KOPT-K1 (cell line): ENCODE data around the gene TMEM37.

Source experiments
- H3K27ac ChIP-seq: fragments of 200-600 bp; sonication (generic); 2 replicates; pipeline ENCODE4 v1.5.1; 2016; ENCODE audit warnings: antibody characterized with exemption, mild to moderate bottlenecking, low read depth, low read length; ENCODE audit not compliant: poor library complexity, severe bottlenecking
- H3K36me3 ChIP-seq: fragments of 200-600 bp; sonication (generic); 2 replicates; pipeline ENCODE4 v1.5.1; 2017; ENCODE audit warnings: antibody characterized with exemption, mild to moderate bottlenecking, low read length, moderate library complexity; ENCODE audit not compliant: insufficient read depth
- H3K9me3 ChIP-seq: fragments of 200-600 bp; sonication (generic); 2 replicates; pipeline ENCODE4 v1.5.1; 2017; ENCODE audit warnings: antibody characterized with exemption, low read length, mild to moderate bottlenecking; ENCODE audit not compliant: insufficient read depth, poor library complexity, severe bottlenecking

TMEM37 gene

GRCh38 chr2:119483896-119484718 lies 52.5 kb downstream of the TMEM37 start:
- no peak overlapping the region for H3K27ac ChIP-seq
- no peaks in the 10 kb centered on the region for H3K36me3 ChIP-seq
- no peaks in the 10 kb centered on the region for H3K9me3 ChIP-seq

GRCh38 chr2:119484834-119485233 lies 53.2 kb downstream of the TMEM37 start:
- Histone ChIP-seq H3K27ac (no peak overlapping the region), H3K36me3 (no peaks in the 10 kb centered on the region), H3K9me3 (no peaks in the 10 kb centered on the region)

DNA sequence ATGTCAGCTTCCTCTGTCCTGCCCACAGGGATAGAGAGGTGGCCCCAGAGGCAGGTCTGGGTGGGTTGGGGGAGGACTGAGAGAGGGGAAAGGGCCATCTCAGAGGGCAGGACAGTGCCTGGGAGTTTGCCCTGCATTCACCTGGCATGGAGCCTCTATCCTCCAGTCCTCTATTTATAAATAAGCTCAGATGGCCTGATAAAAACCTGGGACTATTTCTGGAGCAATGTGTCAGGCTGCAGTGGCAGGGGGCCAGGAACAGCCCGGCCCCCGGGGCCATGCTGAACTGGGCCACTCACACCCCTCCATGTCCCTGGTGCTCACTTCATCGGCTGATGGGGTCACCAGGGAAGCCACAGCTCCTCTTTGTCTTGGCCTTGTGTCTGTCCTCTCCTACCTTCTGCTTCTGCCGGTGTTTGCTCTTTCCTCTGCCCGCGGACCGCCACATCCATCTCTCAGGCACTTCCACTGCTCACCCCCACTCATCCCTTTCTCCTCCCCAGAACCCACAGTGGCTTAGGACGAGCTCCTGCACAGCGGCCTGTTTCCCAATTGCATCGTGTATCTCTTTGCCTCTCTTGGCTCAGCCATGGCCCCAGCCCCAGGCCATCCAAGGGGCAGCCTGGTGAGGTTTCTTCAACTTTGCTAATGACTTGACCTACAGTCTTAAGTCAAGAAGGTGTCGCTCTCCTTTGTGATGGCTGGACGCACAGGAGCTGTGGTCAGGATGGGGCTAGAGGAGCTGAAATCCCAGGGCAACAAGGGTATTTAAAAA lies 53.9 kb downstream of the TMEM37 start:
- no peak overlapping the region for H3K27ac ChIP-seq

DNA sequence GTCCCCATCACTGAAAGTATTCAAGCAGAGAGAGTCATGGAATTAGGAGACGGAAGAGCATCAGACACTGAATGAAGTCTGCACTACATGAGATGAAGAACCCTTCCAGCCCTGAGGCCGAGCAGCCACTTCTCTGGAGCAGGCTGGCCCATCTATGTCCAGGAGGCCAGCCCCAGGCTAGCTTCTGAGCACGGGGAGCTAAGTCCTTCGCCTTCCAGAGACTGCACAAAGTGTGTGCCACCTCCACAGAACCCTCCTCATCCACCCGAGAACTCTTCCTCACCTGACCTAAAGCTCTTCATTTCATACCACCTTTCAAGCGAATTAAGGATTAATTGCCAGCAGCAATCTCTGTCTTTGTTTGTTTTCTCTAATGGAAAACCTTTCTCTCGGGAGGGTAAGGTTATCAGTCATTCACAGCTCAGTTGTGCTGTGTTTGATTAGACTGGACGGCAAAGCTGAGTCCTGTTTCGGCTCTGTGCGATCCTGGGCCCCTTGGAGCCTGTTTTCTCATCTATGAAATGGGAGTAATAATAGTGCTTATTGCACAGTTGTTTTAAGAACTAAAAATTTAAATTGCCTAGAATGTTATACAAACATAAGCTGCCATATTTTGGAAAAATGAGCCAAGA lies 54.7 kb downstream of the TMEM37 start:
- Histone ChIP-seq H3K9me3 (no peaks in the 10 kb centered on the region), H3K36me3 (no peaks in the 10 kb centered on the region), H3K27ac (no peak overlapping the region)

More for the DNA sequence above, 53.9 kb downstream of the TMEM37 start:
- H3K36me3 ChIP-seq = no peaks in the 10 kb centered on the region
- H3K9me3 ChIP-seq = no peaks in the 10 kb centered on the region

DNA sequence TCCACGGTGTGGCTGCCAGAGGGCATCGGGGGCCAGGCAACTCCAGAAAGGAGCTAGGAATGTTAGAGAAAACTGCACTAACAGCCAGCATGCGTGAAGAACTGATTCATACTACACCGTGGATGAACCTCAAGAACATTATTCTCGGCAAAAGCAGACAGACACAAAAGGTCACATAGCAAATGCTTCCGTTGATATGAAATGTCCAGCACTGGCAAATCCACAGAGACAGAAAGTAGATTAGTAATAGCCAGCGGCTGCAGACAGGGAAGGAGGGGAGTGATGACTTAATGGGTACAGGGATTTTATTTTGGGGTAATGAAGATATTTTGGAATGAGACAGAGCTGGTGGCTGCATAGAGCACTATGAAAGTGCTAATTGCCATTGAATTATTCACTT lies 55.2 kb downstream of the TMEM37 start:
- no peaks in the 10 kb centered on the region for H3K36me3 ChIP-seq
- no peak overlapping the region for H3K27ac ChIP-seq
- no peaks in the 10 kb centered on the region for H3K9me3 ChIP-seq

DNA sequence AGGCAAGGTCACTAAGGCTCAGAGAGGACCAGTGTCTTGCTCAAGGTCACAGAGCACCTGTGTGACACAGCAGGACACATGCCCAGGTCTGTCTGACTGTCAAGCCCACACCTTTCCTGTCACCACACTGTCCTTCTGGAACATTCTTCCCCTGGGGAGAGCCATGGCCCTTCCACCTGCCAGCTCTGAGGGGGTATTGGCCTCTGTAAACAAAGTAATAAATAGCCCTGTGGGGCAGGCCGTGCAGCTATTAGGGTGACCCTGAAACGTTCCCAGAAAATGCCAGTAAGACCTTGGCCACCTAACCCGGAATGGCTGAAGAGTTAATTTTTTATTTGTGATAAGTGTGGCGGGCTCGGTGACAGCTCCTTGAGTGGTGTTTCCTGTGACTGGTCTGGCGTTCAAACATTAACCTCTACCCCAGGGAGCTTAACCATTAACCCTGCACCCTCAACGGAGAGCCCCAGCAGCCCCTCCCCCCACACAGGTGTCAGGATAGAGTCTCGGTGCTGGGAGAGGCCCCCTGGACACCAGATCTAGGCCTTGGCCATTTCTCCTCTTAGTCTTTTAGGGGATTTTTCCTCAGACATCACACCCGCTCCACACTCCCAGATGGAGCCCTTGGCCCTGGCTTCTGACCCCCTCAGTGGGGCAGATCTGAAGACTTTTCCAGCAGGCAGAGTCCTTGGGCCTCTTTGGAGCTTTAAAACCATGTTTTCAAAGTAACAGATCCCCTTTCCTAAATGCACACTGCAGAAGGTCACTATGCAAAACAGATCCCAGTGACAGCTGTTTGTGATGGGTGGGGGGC lies 56.0 kb downstream of the TMEM37 start:
- Histone ChIP-seq H3K36me3 (no peaks in the 10 kb centered on the region), H3K27ac (no peak overlapping the region), H3K9me3 (no peaks in the 10 kb centered on the region)
